LNCaP clone FGC (cell line): ENCODE data around the gene TCEA2.

ENCODE experiments used
- DNase-seq: peaks from one replicate; pipeline ENCODE4 v3.0.0-alpha.2; 2011; ENCODE audit warnings: low read depth
- H3K4me3 ChIP-seq: 2 replicates; pipeline ENCODE4 v1.5.1; 2011; ENCODE audit warnings: mild to moderate bottlenecking, low read depth, low read length, control low read depth
- TF ChIP-seq, protein P1 (sequence below): IDR thresholded peaks from 2 replicates; pipeline ENCODE4 v1.5.1; 2012; ENCODE audit warnings: mild to moderate bottlenecking; ENCODE audit not compliant: control insufficient read depth, insufficient read depth; ENCODE audit errors: extremely low read depth

The TCEA2 gene

GRCh38 chr20:64030371-64031134 is 32.4 kb upstream of the TCEA2 start:
- no peak overlapping the region for H3K4me3 ChIP-seq
- TF ChIP-seq, protein P1, sequence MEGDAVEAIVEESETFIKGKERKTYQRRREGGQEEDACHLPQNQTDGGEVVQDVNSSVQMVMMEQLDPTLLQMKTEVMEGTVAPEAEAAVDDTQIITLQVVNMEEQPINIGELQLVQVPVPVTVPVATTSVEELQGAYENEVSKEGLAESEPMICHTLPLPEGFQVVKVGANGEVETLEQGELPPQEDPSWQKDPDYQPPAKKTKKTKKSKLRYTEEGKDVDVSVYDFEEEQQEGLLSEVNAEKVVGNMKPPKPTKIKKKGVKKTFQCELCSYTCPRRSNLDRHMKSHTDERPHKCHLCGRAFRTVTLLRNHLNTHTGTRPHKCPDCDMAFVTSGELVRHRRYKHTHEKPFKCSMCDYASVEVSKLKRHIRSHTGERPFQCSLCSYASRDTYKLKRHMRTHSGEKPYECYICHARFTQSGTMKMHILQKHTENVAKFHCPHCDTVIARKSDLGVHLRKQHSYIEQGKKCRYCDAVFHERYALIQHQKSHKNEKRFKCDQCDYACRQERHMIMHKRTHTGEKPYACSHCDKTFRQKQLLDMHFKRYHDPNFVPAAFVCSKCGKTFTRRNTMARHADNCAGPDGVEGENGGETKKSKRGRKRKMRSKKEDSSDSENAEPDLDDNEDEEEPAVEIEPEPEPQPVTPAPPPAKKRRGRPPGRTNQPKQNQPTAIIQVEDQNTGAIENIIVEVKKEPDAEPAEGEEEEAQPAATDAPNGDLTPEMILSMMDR: no peak
- no peak for DNase-seq

GRCh38 chr20:64031822-64032314 is 31.1 kb upstream of the TCEA2 start:
- DNase-seq: no peak
- TF ChIP-seq, protein P1: no peak
- no peak overlapping the region for H3K4me3 ChIP-seq

GRCh38 chr20:64032706-64033624 is 30.0 kb upstream of the TCEA2 start:
- no peak for DNase-seq
- TF ChIP-seq, protein P1: no peak
- no peak overlapping the region for H3K4me3 ChIP-seq

- no peak for DNase-seq
- TF ChIP-seq, protein P1: no peak
- H3K4me3 ChIP-seq: no peak overlapping the region
Measured at GRCh38 chr20:64033981-64034493, 29.0 kb upstream of the TCEA2 start.

DNA sequence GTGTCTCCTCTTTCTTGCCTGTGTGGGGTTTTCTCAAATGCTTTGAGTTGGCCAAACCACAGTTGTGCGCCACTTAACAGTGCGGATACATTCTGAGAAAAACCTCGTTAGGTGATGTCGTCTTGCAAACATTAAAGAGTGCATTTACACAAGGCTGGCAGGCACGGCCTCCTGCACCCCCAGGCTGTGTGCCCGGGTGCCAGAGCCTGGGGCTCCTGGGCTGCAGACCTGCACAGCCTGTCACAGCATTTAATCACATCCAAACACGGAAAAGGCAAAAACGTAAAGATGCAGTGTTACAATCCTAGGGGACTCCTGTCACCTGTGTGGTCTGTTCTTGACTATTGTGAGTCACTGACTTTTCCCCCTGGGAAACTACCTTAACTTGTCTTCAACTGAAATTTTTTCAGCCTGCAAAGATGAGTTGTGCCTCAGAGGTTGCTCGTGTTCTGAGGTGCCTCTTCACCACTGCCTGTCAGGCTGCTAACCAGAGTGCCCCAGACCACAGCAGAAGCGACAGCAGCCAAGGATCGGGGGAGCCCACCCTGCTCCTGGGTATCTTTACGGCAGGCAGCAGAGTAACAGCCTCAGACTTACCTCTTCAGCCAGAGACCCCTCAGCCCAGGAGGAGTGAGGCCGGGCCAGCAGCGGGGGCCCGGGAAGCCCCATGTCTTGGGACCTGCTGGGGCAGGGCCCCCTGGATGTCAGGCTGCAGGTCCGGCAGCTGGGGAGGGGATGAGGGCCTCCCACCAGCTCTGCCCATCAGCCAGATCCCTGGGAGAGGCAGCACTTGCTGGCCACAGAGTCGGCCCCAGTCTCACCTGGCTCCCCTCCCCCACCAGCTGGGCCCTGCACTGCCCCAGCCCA is 27.7 kb upstream of the TCEA2 start:
- TF ChIP-seq, protein P1: no peak
- H3K4me3 ChIP-seq: no peak overlapping the region
- DNase-seq: no peak

DNA sequence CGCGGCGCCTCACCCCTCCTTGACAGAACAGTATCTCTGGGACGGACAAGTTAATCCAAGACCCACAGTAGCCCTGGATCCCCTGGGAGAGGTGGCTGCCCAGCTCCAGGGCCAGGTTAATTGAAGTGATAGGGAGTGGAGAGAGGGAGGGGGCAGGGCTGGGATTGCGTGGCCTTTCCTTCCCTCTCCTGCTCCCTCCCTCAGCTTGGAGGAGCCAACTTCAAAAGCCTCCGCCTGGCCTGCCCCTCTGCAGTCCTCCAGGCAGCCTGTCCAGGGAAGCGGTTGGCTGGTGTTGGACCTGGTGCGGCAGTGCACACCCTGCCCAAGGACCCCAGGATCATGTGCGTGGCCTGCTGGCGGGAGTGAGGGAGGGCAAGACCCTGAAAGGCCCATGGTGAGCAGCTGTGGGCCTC is 27.1 kb upstream of the TCEA2 start, which contains the start of gene C20orf204:
TSS of gene C20orf204 (plus strand) at position 250 of the 413 bp plus-strand sequence. CDS start at position 392, 142 bp downstream.
- no peak within 1 kb of the TSS for H3K4me3 ChIP-seq
- TF ChIP-seq, protein P1: no peak
- DNase-seq: no peak
